ENCODE results near the gene CC2D1B. TPM values are rescaled to one million over a fixed set of nuclear protein-coding genes. Genes with fewer than 3 reads are reported as not detected.

The CC2D1B gene
- total RNA-seq, 1 donor from 2014 or later, result 55.4 TPM

- no peak for TF ChIP-seq CTCF (IDR thresholded peaks at IDR 0.05; ENCODE audit: insufficient read depth, low read length, poor library complexity, severe bottlenecking)
- Histone ChIP-seq H3K36me3 (ENCODE audit: control insufficient read depth, insufficient read depth, low read length) (no peaks in the 10 kb centered on the region), H3K4me3 (ENCODE audit: low read depth, low read length) (no peak overlapping the region), H3K27me3 (ENCODE audit: control insufficient read depth, insufficient read depth, low read length) (no peaks in the 10 kb centered on the region)
- DNase-seq (ENCODE audit: low read depth), result no peak
Measured at GRCh38 chr1:52346653-52347052, 19.4 kb downstream of the CC2D1B start.

- H3K4me3 ChIP-seq (ENCODE audit: low read depth, low read length), result no peak overlapping the region
- no peaks in the 10 kb centered on the region for H3K27me3 ChIP-seq (ENCODE audit: control insufficient read depth, insufficient read depth, low read length)
- no peak for TF ChIP-seq CTCF (IDR thresholded peaks at IDR 0.05; ENCODE audit: insufficient read depth, low read length, poor library complexity, severe bottlenecking)
- H3K36me3 ChIP-seq (ENCODE audit: control insufficient read depth, insufficient read depth, low read length), result no peaks in the 10 kb centered on the region
- no peak for DNase-seq (ENCODE audit: low read depth)
Measured at GRCh38 chr1:52345252-52345651, 20.8 kb downstream of the CC2D1B start.

GRCh38 chr1:52343979-52344378, 22.0 kb downstream of the CC2D1B start:
- Histone ChIP-seq H3K27me3 (ENCODE audit: control insufficient read depth, insufficient read depth, low read length) (no peaks in the 10 kb centered on the region), H3K36me3 (ENCODE audit: control insufficient read depth, insufficient read depth, low read length) (no peaks in the 10 kb centered on the region), H3K4me3 (ENCODE audit: low read depth, low read length) (no peak overlapping the region)
- DNase-seq (ENCODE audit: low read depth), result no peak
- no peak for TF ChIP-seq CTCF (IDR thresholded peaks at IDR 0.05; ENCODE audit: insufficient read depth, low read length, poor library complexity, severe bottlenecking)

- Histone ChIP-seq H3K36me3 (ENCODE audit: control insufficient read depth, insufficient read depth, low read length) (no peaks in the 10 kb centered on the region), H3K4me3 (ENCODE audit: low read depth, low read length) (no peak overlapping the region), H3K27me3 (ENCODE audit: control insufficient read depth, insufficient read depth, low read length) (no peaks in the 10 kb centered on the region)
- no peak for TF ChIP-seq CTCF (IDR thresholded peaks at IDR 0.05; ENCODE audit: insufficient read depth, low read length, poor library complexity, severe bottlenecking)
- no peak for DNase-seq (ENCODE audit: low read depth)
Measured at GRCh38 chr1:52341655-52342260, 24.2 kb downstream of the CC2D1B start.

GRCh38 chr1:52337439-52337838, 28.6 kb downstream of the CC2D1B start:
- Histone ChIP-seq H3K4me3 (ENCODE audit: low read depth, low read length) (no peak overlapping the region), H3K36me3 (ENCODE audit: control insufficient read depth, insufficient read depth, low read length) (no peaks in the 10 kb centered on the region), H3K27me3 (ENCODE audit: control insufficient read depth, insufficient read depth, low read length) (no peaks in the 10 kb centered on the region)
- TF ChIP-seq CTCF (IDR thresholded peaks at IDR 0.05; ENCODE audit: insufficient read depth, low read length, poor library complexity, severe bottlenecking), result no peak
- DNase-seq (ENCODE audit: low read depth), result no peak

GRCh38 chr1:52334906-52335528, 31.0 kb downstream of the CC2D1B start:
- Histone ChIP-seq H3K36me3 (ENCODE audit: control insufficient read depth, insufficient read depth, low read length) (no peaks in the 10 kb centered on the region), H3K4me3 (ENCODE audit: low read depth, low read length) (no peak overlapping the region), H3K27me3 (ENCODE audit: control insufficient read depth, insufficient read depth, low read length) (no peaks in the 10 kb centered on the region)
- no peak for TF ChIP-seq CTCF (IDR thresholded peaks at IDR 0.05; ENCODE audit: insufficient read depth, low read length, poor library complexity, severe bottlenecking)
- no peak for DNase-seq (ENCODE audit: low read depth)

Data from kidney epithelial cell (primary cell).